Kidney (tissue), 14 donors: ENCODE results near the gene NHEJ1. TPM values are rescaled to one million over a fixed set of nuclear protein-coding genes. Genes with fewer than 3 reads are reported as not detected.

Experiments used
- DNase-seq, 5 donors: peaks; one replicate each; pipeline ENCODE4 v3.0.0-alpha.2; 2013 to 2020
- FAIRE-seq: peaks from 2 replicates; lab custom pipeline; 2012; peaks lifted over from hg19 to GRCh38; lab: Jason Lieb, UNC
- H3K27ac ChIP-seq, 2 donors: one replicate each; pipeline ENCODE4 v1.7.0; 2013; ENCODE audit warnings: low read depth in 2 of 2, low read length in 2 of 2, inconsistent platforms in 1 of 2
- H3K27me3 ChIP-seq: one replicate; pipeline ENCODE4 v1.7.1; 2013; ENCODE audit warnings: low read length, inconsistent platforms; ENCODE audit not compliant: control insufficient read depth, insufficient read depth
- H3K36me3 ChIP-seq, 3 donors: one replicate each; pipeline versions ENCODE4 v1.7.0 to v1.7.1; 2013; ENCODE audit warnings: low read length in 3 of 3, control low read depth in 1 of 3, inconsistent platforms in 1 of 3; ENCODE audit not compliant: insufficient read depth in 3 of 3, control insufficient read depth in 2 of 3
- H3K4me1 ChIP-seq, 3 donors: one replicate each; pipeline versions ENCODE4 v1.7.0 to v1.7.1; 2013; ENCODE audit warnings: low read length in 3 of 3, inconsistent platforms in 1 of 3, low read depth in 1 of 3; ENCODE audit not compliant: control insufficient read depth in 2 of 3, insufficient read depth in 2 of 3
- H3K4me3 ChIP-seq, 3 donors: one replicate each; pipeline versions ENCODE4 v1.7.0 to v1.8.1; 2013; ENCODE audit warnings: low read length in 3 of 3, control low read depth in 1 of 3, inconsistent platforms in 1 of 3
- H3K9ac ChIP-seq, 3 donors: one replicate each; pipeline versions ENCODE4 v1.7.0 to v1.7.1; 2013; ENCODE audit warnings: low read length in 3 of 3, control low read depth in 1 of 3, inconsistent platforms in 1 of 3
- H3K9me3 ChIP-seq, 3 donors: one replicate each; pipeline versions ENCODE4 v1.7.0 to v1.7.1; 2013; ENCODE audit warnings: low read length in 3 of 3, control low read depth in 1 of 3, inconsistent platforms in 1 of 3; ENCODE audit not compliant: control insufficient read depth in 2 of 3, insufficient read depth in 1 of 3
- CTCF ChIP-seq: IDR thresholded peaks from 3 replicates; pipeline ENCODE4 v1.5.1; 2012; ENCODE audit warnings: mild to moderate bottlenecking, moderate library complexity, borderline replicate concordance; ENCODE audit not compliant: insufficient read depth; ENCODE audit errors: extremely low read depth
- intact Hi-C: fragments of 100-400 bp; cut with DNase I; formaldehyde crosslinking; loops from one replicate; pipeline ENCODE4 v1.11.1; 2022
- polyA plus RNA-seq: library from polyadenylated mRNA; stranded (reverse); fragments of 350-450 nt; fragmentation: Illumina TruSeq; extraction: RNeasy Lipid Tissue Mini Kit (QIAGEN cat#74804); gene quantifications from one replicate; pipeline ENCODE4 v1.2.3, GENCODE V29; 2014; ENCODE audit warnings: low read depth, low replicate concordance; ENCODE audit not compliant: insufficient read depth
- total RNA-seq: library from RNA; stranded (reverse); fragmentation: NEBNext Ultra II Directional; extraction: Animal tissue kit (Norgen Biotek cat#: 25700); gene quantifications from one replicate; pipeline ENCODE4 v1.2.1, GENCODE V29; 2021
- donor health status: control.
- donor health status: control.
- donor health status: control.
- donor health status: control.
- donor health status: control.
- donor health status: DM: yes; HTN: yes; CAD: no.
- donor health status: Normal renal cell carcinoma (clear cell type).

The NHEJ1 gene
- total and polyA plus RNA-seq, 2 donors from 2014 or later = 17.5 to 17.7 TPM

DNA sequence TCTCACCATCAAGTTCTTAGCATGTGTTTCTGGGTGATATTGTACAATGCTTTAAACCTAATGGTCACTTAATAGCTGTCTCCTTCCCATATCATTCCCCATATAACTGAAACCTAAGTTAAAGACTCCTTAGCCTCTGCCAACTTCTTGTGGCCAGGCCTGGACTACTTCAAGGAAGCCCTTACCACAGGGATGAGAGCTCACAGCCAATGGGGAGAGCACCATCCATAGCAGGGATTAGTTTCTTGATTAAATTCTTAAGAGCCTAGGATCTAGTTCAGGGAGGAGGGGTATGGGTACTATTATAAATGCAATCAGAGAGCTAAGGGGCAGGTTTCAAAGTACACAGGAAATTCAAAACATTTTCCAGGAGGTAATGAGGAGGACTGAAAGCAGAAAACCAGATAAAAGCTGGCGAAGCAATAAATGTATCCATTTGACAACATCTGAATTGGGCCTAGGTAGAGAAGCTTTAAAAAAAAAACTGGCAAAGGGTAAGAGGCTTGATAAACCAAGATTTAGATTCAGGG lies 65.1 kb downstream of the NHEJ1 start:
- no peak overlapping the region for H3K4me3 ChIP-seq
- no peak overlapping the region for H3K27ac ChIP-seq
- no peak for DNase-seq
- no peaks in the 10 kb centered on the region for H3K9me3 ChIP-seq
- FAIRE-seq = no peak
- TF ChIP-seq CTCF = no peak
- peaks cover 0 to 9% (median 2%) of the 10 kb centered on the region in 3 donors for H3K36me3 ChIP-seq
- H3K9ac ChIP-seq = no peak overlapping the region
- intact Hi-C loops = no loop called here
- H3K4me1 ChIP-seq = no peaks in the 10 kb centered on the region
- no peaks in the 10 kb centered on the region for H3K27me3 ChIP-seq

GRCh38 chr2:219094171-219094570 lies 66.4 kb downstream of the NHEJ1 start:
- peaks cover 0 to 9% (median 0%) of the 10 kb centered on the region in 3 donors for H3K36me3 ChIP-seq
- no peak for FAIRE-seq
- TF ChIP-seq CTCF = no peak
- intact Hi-C loops = no loop called here
- no peak overlapping the region for H3K4me3 ChIP-seq
- H3K27ac ChIP-seq = no peak overlapping the region
- no peak for DNase-seq
- H3K27me3 ChIP-seq = no peaks in the 10 kb centered on the region
- H3K4me1 ChIP-seq = no peaks in the 10 kb centered on the region
- H3K9ac ChIP-seq = no peak overlapping the region
- no peaks in the 10 kb centered on the region for H3K9me3 ChIP-seq

DNA sequence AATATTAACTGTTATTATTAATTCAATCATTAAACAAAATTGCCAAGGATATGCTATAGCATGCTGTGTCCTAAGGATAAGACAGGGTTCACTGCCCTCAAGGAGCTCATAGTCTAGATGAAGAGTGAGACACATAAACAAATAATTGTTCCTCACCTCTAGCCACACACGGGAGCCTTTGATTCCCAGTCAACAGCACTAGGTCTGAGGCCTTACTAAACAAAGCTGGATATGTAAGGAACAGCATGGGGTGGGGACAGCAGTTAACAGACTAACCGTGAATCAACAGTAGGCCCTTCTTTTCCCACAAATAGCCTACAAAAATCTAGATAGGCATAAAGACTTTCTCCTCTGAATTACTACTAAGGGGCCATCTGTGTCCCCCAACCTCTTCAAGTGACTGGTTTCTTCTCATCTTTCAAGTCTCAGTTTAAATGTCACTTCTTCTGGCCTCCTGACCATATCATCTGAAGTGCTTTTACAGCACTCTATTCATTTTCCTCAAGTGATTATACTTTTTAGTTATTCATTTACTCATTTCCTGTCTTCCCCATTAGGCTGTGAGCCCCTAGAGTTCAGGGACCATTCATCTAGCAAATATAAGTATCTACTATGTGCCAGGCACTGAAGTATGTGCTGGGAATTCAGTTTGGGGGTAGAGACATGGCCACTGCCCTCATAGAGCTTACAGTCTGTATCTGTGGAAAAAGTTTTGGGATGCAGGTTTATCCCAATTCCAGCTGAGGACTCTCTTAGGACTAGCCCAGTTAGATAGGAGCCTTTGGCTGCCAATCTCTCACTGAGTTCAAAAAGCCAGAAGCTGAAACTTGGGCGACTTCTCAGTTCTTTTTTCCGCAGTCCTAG lies 69.9 kb downstream of the NHEJ1 start:
- no peak overlapping the region for H3K9ac ChIP-seq
- intact Hi-C loops = no loop called here
- no peak for FAIRE-seq
- H3K4me1 ChIP-seq = no peaks in the 10 kb centered on the region
- H3K36me3 ChIP-seq = peaks cover 0 to 9% (median 0%) of the 10 kb centered on the region in 3 donors
- no peak for TF ChIP-seq CTCF
- DNase-seq = no peak
- H3K27ac ChIP-seq = no peak overlapping the region
- no peaks in the 10 kb centered on the region for H3K27me3 ChIP-seq
- H3K4me3 ChIP-seq = no peak overlapping the region
- H3K9me3 ChIP-seq = no peaks in the 10 kb centered on the region
